Measurements from ENCODE around the gene CNPY3.

Gene CNPY3

GRCh38 chr6:42974919-42975505 is 45.7 kb downstream of the CNPY3 start:
- TF ChIP-seq ZNF274 (IDR thresholded peaks at IDR 0.05; ENCODE audit: low read depth, low read length) = no peak
- no peak overlapping the region for H3K4me3 ChIP-seq (ENCODE audit: low read length)

- peak overlapping the region; percentile 93 for H3K4me3 ChIP-seq (ENCODE audit: low read length)
- no peak for TF ChIP-seq ZNF274 (IDR thresholded peaks at IDR 0.05; ENCODE audit: low read depth, low read length)
Observed at GRCh38 chr6:42978487-42978838, 49.2 kb downstream of the CNPY3 start.

DNA sequence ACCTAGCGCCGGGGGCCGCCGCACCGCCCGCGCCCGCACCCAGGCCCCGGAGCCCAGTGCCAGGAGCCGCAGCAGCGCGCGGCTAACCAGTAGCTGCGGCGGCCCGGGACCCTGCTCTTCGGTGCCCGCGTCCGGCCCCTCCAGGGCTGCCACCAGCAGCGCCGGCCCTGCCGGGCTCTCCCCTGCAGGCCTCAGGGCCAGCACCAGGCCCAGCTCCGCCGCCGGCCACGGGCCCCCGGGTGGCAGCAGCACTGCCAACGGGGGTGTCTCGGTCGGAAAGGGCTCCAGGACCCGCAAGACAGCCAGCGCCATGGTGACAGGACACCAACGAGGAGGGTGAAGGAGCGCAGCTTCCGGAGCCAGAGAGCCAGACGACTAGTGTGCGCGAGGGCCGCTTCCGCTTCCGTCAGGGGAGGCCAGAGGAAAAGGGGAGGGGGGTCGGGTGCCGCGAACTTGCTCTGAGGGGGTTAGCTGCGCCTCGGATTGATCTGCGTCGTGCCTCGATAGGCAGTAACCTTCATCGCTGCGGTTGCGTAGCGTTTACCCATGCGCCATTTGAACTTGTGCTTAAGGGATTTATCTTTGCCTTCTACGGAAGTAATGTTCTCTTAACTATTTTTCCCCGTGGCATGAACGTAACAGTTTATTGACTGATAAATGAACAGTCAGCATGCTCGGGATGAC is 49.7 kb downstream of the CNPY3 start, which contains the start of gene PEX6:
PEX6 (minus strand) TSS at position 343 of the 684 bp plus-strand sequence; CDS start at position 312, 31 bp downstream.
- H3K4me3 ChIP-seq (ENCODE audit: low read length) = peak within 1 kb of the TSS; percentile 93
- TF ChIP-seq ZNF274 (IDR thresholded peaks at IDR 0.05; ENCODE audit: low read depth, low read length) = no peak

DNA sequence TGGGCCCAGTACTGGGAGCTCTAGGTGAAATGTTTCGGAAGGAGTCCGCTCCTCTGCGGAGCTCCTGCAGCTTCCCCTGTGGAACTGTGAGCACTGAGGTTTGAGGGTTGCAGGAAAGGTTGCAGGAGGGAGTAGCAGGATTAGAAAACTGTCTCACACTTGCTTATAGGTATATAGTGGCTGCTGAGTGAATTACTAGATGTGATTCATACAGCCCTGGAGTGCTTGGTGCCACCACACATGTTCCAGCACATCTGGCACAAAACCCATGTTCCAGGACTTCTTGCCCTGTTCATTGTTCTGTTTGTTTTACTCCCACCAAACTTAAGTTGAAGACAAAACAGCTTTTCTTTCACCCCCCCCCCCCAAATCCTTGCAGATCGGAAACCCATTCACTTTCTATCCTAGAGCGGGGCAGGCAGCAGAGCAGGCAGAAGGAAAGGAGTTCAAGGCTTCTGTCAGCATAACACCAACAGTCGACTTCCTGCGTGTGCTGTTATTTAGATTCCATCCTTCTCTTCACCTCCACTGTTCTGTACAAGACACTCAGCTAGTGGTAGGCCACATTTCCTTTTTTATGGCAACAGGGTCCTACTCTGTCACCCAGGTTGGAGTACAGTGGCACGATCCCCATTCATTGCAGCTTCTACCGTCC is 50.4 kb downstream of the CNPY3 start:
- no peak for TF ChIP-seq ZNF274 (IDR thresholded peaks at IDR 0.05; ENCODE audit: low read depth, low read length)
- H3K4me3 ChIP-seq (ENCODE audit: low read length) = peak overlapping the region; percentile 93

- TF ChIP-seq ZNF274 (IDR thresholded peaks at IDR 0.05; ENCODE audit: low read depth, low read length) = no peak
- no peak overlapping the region for H3K4me3 ChIP-seq (ENCODE audit: low read length)
Observed at GRCh38 chr6:42981836-42982235, 52.6 kb downstream of the CNPY3 start.

- H3K4me3 ChIP-seq (ENCODE audit: low read length) = peak within 1 kb of the TSS; percentile 81
- no peak for TF ChIP-seq ZNF274 (IDR thresholded peaks at IDR 0.05; ENCODE audit: low read depth, low read length)
Observed at GRCh38 chr6:42984001-42984923, 55.0 kb downstream of the CNPY3 start, which contains the start of gene PPP2R5D. TSS of gene PPP2R5D (plus strand) at chr6:42984570. CDS start at chr6:42984678, 108 bp downstream.

- no peak for TF ChIP-seq ZNF274 (IDR thresholded peaks at IDR 0.05; ENCODE audit: low read depth, low read length)
Observed at GRCh38 chr6:42984924-42985475, 55.7 kb downstream of the CNPY3 start.

GRCh38 chr6:42987533-42988451 is 58.5 kb downstream of the CNPY3 start:
- no peak for TF ChIP-seq ZNF274 (IDR thresholded peaks at IDR 0.05; ENCODE audit: low read depth, low read length)
- H3K4me3 ChIP-seq (ENCODE audit: low read length) = no peak overlapping the region

More at GRCh38 chr6:42984924-42985475, 55.7 kb downstream of the CNPY3 start:
- peak overlapping the region; percentile 81 for H3K4me3 ChIP-seq (ENCODE audit: low read length)

DNA sequence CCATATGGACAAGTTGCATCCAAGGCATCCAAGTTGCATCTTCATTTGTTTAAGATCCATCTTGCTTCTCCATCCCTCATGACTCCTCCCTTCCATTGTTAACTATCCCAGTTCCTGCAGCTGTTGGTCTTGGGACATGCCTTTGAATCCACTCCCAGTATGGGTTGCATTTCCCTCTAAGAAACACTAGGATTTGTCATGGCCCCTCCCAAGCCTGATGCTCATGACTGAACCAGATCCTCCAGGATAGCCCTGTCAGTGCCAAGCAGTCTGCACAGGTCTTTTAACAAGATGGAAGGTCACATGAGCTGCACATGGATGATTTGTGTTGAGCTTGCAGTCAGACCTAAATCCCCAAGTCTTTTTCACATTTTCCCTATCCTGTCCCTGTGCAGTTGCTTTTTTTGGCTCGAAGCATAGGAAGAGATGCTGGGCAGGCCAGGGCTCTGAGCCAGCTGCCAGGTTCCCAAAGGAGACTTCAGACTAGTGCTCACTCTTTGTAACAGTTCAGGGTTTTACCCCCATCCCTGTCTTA is 59.3 kb downstream of the CNPY3 start:
- no peak overlapping the region for H3K4me3 ChIP-seq (ENCODE audit: low read length)
- TF ChIP-seq ZNF274 (IDR thresholded peaks at IDR 0.05; ENCODE audit: low read depth, low read length) = no peak
